SK-N-SH (cell line): Measurements from ENCODE around the gene ADCY9. TPM values are rescaled to one million over a fixed set of nuclear protein-coding genes. Genes with fewer than 3 reads are reported as not detected.
"Not testable (repeated sequence)": the region's sequence is repeated elsewhere in the genome, so short reads cannot be mapped to it uniquely, and the experiment has no call there.

ENCODE experiments used
- CTCF ChIA-PET: fragments of 300-600, 350-600 bp; formaldehyde crosslinking; extraction: SDS; loops from one replicate; lab custom pipeline; 2021; lab: Yijun Ruan, JAX
- POLR2A ChIA-PET: fragments of 350-600 bp; sonication (Branson Sonifier 250); formaldehyde crosslinking; extraction: SDS; loops from one replicate; lab custom pipeline; 2020; ENCODE audit warnings: antibody characterized with exemption, inconsistent platforms; lab: Yijun Ruan, JAX
- DNase-seq: peaks from one replicate; pipeline ENCODE4 v3.0.0; 2012
- H2AFZ ChIP-seq: fragments of 200-600 bp; sonication (generic); 2 replicates; pipeline ENCODE4 v1.8.1; 2016; ENCODE audit warnings: antibody characterized with exemption, mild to moderate bottlenecking, low read depth
- H3F3A ChIP-seq: fragments of 200-600 bp; sonication (generic); replicated peaks from 2 replicates; pipeline ENCODE3; 2016; ENCODE audit warnings: antibody characterized with exemption, mild to moderate bottlenecking; ENCODE audit not compliant: insufficient read depth
- H3K27ac ChIP-seq, 2 experiments: fragments of 200-500 bp in 1 of 2; fragments of 200-600 bp in 1 of 2; sonication (Bioruptor generic) in 1 of 2; sonication (generic), shearing (Covaris generic) in 1 of 2; 2 replicates each; pipeline versions ENCODE4 v1.5.1 to v1.6.1; 2014 to 2016; ENCODE audit warnings: low read depth in 2 of 2, inconsistent platforms in 1 of 2, low read length in 1 of 2, mild to moderate bottlenecking in 1 of 2, mixed read lengths in 1 of 2
- H3K27me3 ChIP-seq: fragments of 200-600 bp; sonication (generic), shearing (Covaris generic); 2 replicates; pipeline ENCODE4 v1.6.1; 2016; ENCODE audit warnings: mixed run types; ENCODE audit not compliant: insufficient read depth
- H3K36me3 ChIP-seq, 2 experiments: fragments of 200-500 bp in 1 of 2; fragments of 200-600 bp in 1 of 2; sonication (Bioruptor generic) in 1 of 2; sonication (generic) in 1 of 2; replicated peaks in 1 of 2; 2 replicates each; pipeline versions ENCODE3 to v1.5.1; 2014 to 2016; ENCODE audit warnings: low read length in 1 of 2, mild to moderate bottlenecking in 1 of 2; ENCODE audit not compliant: insufficient read depth in 2 of 2, control insufficient read depth in 1 of 2
- H3K4me1 ChIP-seq, 2 experiments: fragments of 200-500 bp in 1 of 2; fragments of 200-600 bp in 1 of 2; sonication (Bioruptor generic) in 1 of 2; sonication (generic), shearing (Covaris generic) in 1 of 2; 2 replicates each; pipeline versions ENCODE4 v1.5.1 to v1.6.1; 2014 to 2016; ENCODE audit warnings: low read depth in 1 of 2, low read length in 1 of 2, mixed run types in 1 of 2; ENCODE audit not compliant: insufficient read depth in 2 of 2, control insufficient read depth in 1 of 2
- H3K4me2 ChIP-seq: fragments of 200-600 bp; sonication (generic), shearing (Covaris generic); 2 replicates; pipeline ENCODE4 v1.6.1; 2017; ENCODE audit warnings: mixed run types
- H3K4me3 ChIP-seq, 2 experiments: fragments of 200-500 bp in 1 of 2; fragments of 200-600 bp in 1 of 2; sonication (Bioruptor generic) in 1 of 2; sonication (generic), shearing (Covaris generic) in 1 of 2; 2 replicates each; pipeline versions ENCODE4 v1.5.1 to v1.8.1; 2014 to 2016; ENCODE audit warnings: low read depth in 2 of 2, inconsistent platforms in 1 of 2, low read length in 1 of 2, mild to moderate bottlenecking in 1 of 2, mixed read lengths in 1 of 2, moderate library complexity in 1 of 2
- H3K79me2 ChIP-seq: fragments of 200-600 bp; sonication (generic); 2 replicates; pipeline ENCODE4 v1.8.1; 2017; ENCODE audit warnings: mild to moderate bottlenecking; ENCODE audit not compliant: insufficient read depth
- H3K9ac ChIP-seq: fragments of 200-600 bp; sonication (generic); 2 replicates; pipeline ENCODE4 v1.6.1; 2017; ENCODE audit warnings: mixed run types
- H3K9me2 ChIP-seq: fragments of 200-600 bp; sonication (generic); 2 replicates; pipeline ENCODE4 v1.6.1; 2017; ENCODE audit warnings: mixed run types
- H3K9me3 ChIP-seq: fragments of 200-600 bp; sonication (generic); 2 replicates; pipeline ENCODE4 v1.6.1; 2017; ENCODE audit warnings: mixed run types, mild to moderate bottlenecking, moderate library complexity
- H4K20me1 ChIP-seq: fragments of 200-600 bp; sonication (generic); 2 replicates; pipeline ENCODE4 v1.6.1; 2017; ENCODE audit warnings: mild to moderate bottlenecking, mixed run types; ENCODE audit not compliant: insufficient read depth
- CHD2 ChIP-seq: fragments of 150-350 bp; IDR thresholded peaks from 2 replicates; pipeline ENCODE4 v1.6.1; 2018; ENCODE audit warnings: low read length; ENCODE audit not compliant: partially characterized antibody
- CTCF ChIP-seq: fragments of 200-600 bp; sonication (generic); IDR thresholded peaks from 2 replicates; pipeline ENCODE4 v1.6.1; 2017; ENCODE audit warnings: antibody characterized with exemption, mild to moderate bottlenecking, moderate library complexity
- ELF1 ChIP-seq: IDR thresholded peaks from 2 replicates; pipeline ENCODE4 v1.4.0; 2012
- FOXJ3 ChIP-seq: sonication (generic); formaldehyde crosslinking; IDR thresholded peaks from 2 replicates; pipeline ENCODE4 v1.5.1; 2020; ENCODE audit warnings: mild to moderate bottlenecking, missing genetic modification reagents
- GATA2 ChIP-seq: sonication (generic); formaldehyde crosslinking; IDR thresholded peaks from 2 replicates; pipeline ENCODE4 v1.5.0; 2020; ENCODE audit warnings: mild to moderate bottlenecking, missing genetic modification reagents
- NRF1 ChIP-seq: IDR thresholded peaks from 2 replicates; pipeline ENCODE4 v1.6.1; 2012; ENCODE audit warnings: low read depth, mild to moderate bottlenecking, low read length
- POLR2AphosphoS5 ChIP-seq: IDR thresholded peaks from 2 replicates; pipeline ENCODE4 v1.6.1; 2012; ENCODE audit warnings: low read depth, low read length
- REST ChIP-seq: IDR thresholded peaks from 2 replicates; pipeline ENCODE4 v1.6.1; 2012; ENCODE audit warnings: mild to moderate bottlenecking, low read depth, low read length, moderate library complexity
- RXRA ChIP-seq: IDR thresholded peaks from 2 replicates; pipeline ENCODE4 v1.4.0; 2012; ENCODE audit warnings: low read depth, mild to moderate bottlenecking, borderline replicate concordance
- SIN3A ChIP-seq: IDR thresholded peaks from 2 replicates; pipeline ENCODE4 v1.6.1; 2012; ENCODE audit warnings: low read depth, mild to moderate bottlenecking, low read length, moderate library complexity, borderline replicate concordance
- WGBS: methylation state at CpG from one replicate; pipeline ENCODE4 v1.1.6; 2017; ENCODE audit warnings: low lambda C conversion rate; 5-methylcytosine and 5-hydroxymethylcytosine counted together
- polyA plus RNA-seq, 3 experiments: library from polyadenylated mRNA; depleted of rRNA; stranded (reverse); fragments of >200 nt; gene quantifications; 2 replicates each; pipeline ENCODE4 v1.2.3, GENCODE V29; 2012
- TF ChIP-seq, protein P1 (sequence below): fragments of 150-350 bp; IDR thresholded peaks from 2 replicates; pipeline ENCODE4 v1.6.1; 2016; ENCODE audit warnings: mild to moderate bottlenecking, low read depth, low read length
- TF ChIP-seq, protein P2 (sequence below): fragments of 150-350 bp; IDR thresholded peaks from 2 replicates; pipeline ENCODE4 v1.6.1; 2017; ENCODE audit warnings: antibody characterized with exemption, low read length, low read depth, borderline replicate concordance

ADCY9 gene
- polyA plus RNA-seq, 1 of the 3 experiments (the other 2 are of a cell fraction): 5.2 TPM

- POLR2A ChIA-PET: no interaction called here
Measured at GRCh38 chr16:4157376-4157825, 41.2 kb upstream of the ADCY9 start.

GRCh38 chr16:4156503-4156902, 40.3 kb upstream of the ADCY9 start:
- H3K36me3 ChIP-seq, H3K4me3 ChIP-seq, DNase-seq, H3F3A ChIP-seq, H3K9ac ChIP-seq, POLR2A ChIA-PET, H3K9me2 ChIP-seq, H3K27ac ChIP-seq, H3K27me3 ChIP-seq, H3K4me1 ChIP-seq, CTCF ChIA-PET, H2AFZ ChIP-seq, H4K20me1 ChIP-seq, H3K9me3 ChIP-seq, H3K79me2 ChIP-seq, H3K4me2 ChIP-seq: not testable (repeated sequence)
- WGBS: 31% methylated on average over 3 of the region's 3 CpGs

More at GRCh38 chr16:4157376-4157825, 41.2 kb upstream of the ADCY9 start:
- no peak overlapping the region for H3K9ac ChIP-seq
- no peaks in the 10 kb centered on the region for H3K79me2 ChIP-seq
- H3K27ac ChIP-seq: no peak overlapping the region
- TF ChIP-seq CTCF (no peak), CHD2 (no peak), ELF1 (no peak), POLR2AphosphoS5 (no peak), RXRA (no peak), REST (no peak), FOXJ3 (CRISPR knock-in tag) (no peak), SIN3A (no peak), NRF1 (no peak), GATA2 (no peak)
- TF ChIP-seq, protein P1, sequence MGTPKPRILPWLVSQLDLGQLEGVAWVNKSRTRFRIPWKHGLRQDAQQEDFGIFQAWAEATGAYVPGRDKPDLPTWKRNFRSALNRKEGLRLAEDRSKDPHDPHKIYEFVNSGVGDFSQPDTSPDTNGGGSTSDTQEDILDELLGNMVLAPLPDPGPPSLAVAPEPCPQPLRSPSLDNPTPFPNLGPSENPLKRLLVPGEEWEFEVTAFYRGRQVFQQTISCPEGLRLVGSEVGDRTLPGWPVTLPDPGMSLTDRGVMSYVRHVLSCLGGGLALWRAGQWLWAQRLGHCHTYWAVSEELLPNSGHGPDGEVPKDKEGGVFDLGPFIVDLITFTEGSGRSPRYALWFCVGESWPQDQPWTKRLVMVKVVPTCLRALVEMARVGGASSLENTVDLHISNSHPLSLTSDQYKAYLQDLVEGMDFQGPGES: no peak
- TF ChIP-seq, protein P2, sequence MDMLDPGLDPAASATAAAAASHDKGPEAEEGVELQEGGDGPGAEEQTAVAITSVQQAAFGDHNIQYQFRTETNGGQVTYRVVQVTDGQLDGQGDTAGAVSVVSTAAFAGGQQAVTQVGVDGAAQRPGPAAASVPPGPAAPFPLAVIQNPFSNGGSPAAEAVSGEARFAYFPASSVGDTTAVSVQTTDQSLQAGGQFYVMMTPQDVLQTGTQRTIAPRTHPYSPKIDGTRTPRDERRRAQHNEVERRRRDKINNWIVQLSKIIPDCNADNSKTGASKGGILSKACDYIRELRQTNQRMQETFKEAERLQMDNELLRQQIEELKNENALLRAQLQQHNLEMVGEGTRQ: no peak
- H3K4me3 ChIP-seq: no peak overlapping the region
- 86% methylated on average over 4 of the region's 4 CpGs for WGBS
- H3K4me2 ChIP-seq: no peak overlapping the region
- no peaks in the 10 kb centered on the region for H3K9me2 ChIP-seq
- CTCF ChIA-PET: interaction anchor here (1.0 kb wide), 1 partner anchor 175 kb away, joined by 3 read pairs; no protein-coding TSS in a partner anchor
- no peak overlapping the region for H2AFZ ChIP-seq
- no peaks in the 10 kb centered on the region for H4K20me1 ChIP-seq
- no peak for DNase-seq
- no peaks in the 10 kb centered on the region for H3K9me3 ChIP-seq
- no peaks in the 10 kb centered on the region for H3K36me3 ChIP-seq
- no peaks in the 10 kb centered on the region for H3F3A ChIP-seq
- no peaks in the 10 kb centered on the region for H3K27me3 ChIP-seq
- H3K4me1 ChIP-seq: peaks cover 0 to 2% of the 10 kb centered on the region in 2 experiments; a peak in 1 of 4 replicates

DNA sequence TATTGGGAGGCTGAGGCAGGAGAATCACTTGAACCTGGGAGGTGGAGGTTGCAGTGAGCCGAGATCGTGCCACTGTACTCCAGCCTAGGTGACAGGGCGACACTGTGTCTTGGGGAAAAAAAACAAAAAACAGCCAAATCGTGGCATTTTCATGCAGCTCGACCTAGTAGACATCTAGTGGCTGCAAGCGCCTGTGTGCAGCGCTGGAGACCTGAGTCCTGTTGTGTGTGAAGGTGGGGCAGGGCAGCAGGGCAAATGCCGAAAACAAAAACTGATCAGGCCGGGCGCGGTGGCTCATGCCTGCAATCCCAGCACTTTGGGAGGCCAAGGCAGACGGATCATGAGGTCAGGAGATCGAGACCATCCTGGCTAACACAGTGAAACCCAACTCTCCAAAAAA, 37.1 kb upstream of the ADCY9 start:
- H3K9me2 ChIP-seq, CTCF ChIA-PET, DNase-seq, H3K4me1 ChIP-seq, H3K27me3 ChIP-seq, H3K79me2 ChIP-seq, H3K4me2 ChIP-seq, H4K20me1 ChIP-seq, H3K9me3 ChIP-seq, H3F3A ChIP-seq, H3K27ac ChIP-seq, POLR2A ChIA-PET, H2AFZ ChIP-seq, H3K9ac ChIP-seq, H3K4me3 ChIP-seq, H3K36me3 ChIP-seq: not testable (repeated sequence)
- 84% methylated on average over 13 of the region's 13 CpGs for WGBS
